ENCODE measurements around the gene SYNPO2L. TPM values are rescaled to one million over a fixed set of nuclear protein-coding genes. Genes with fewer than 3 reads are reported as not detected.

The SYNPO2L gene
- total RNA-seq, result not detected in 2 replicates

GRCh38 chr10:73655990-73656298 lies at the start of gene SYNPO2L:
Gene SYNPO2L (minus strand): TSS chr10:73656029. CDS start chr10:73655922, 107 bp downstream.

GRCh38 chr10:73697675-73698159 lies 41.9 kb upstream of the SYNPO2L start, which contains the start of gene AGAP5:
Gene AGAP5 (minus strand): TSS chr10:73698109. CDS start chr10:73697755, 354 bp downstream.

GRCh38 chr10:73641328-73642060 lies 14.3 kb downstream of the SYNPO2L start, which contains the start of gene MYOZ1:
Gene MYOZ1 (minus strand): TSS chr10:73641474. CDS start chr10:73640017, 1,457 bp downstream.

Other genes starting within 250 kb of the SYNPO2L start
- gene ANXA7, start 242.0 kb downstream of the SYNPO2L start, total RNA-seq, result 96.0 and 103 TPM in 2 replicates
- gene MSS51, start 222.5 kb downstream of the SYNPO2L start, total RNA-seq, result 0.68 and 1.4 TPM in 2 replicates
- gene PPP3CB, start 160.0 kb downstream of the SYNPO2L start, total RNA-seq, result 20.5 and 35.8 TPM in 2 replicates
- gene USP54, start 64.7 kb downstream of the SYNPO2L start, total RNA-seq, result 14.0 and 30.5 TPM in 2 replicates
- not detected in 2 replicates for gene MYOZ1, start 14.6 kb downstream of the SYNPO2L start, total RNA-seq
- gene AGAP5, start 42.1 kb upstream of the SYNPO2L start, total RNA-seq, result 1.7 and 3.7 TPM in 2 replicates
- gene SEC24C, start 88.3 kb upstream of the SYNPO2L start, total RNA-seq, result 83.7 and 85.5 TPM in 2 replicates
- gene CHCHD1, start 126.0 kb upstream of the SYNPO2L start, total RNA-seq, result 15.7 and 17.8 TPM in 2 replicates
- 41.7 and 65.3 TPM in 2 replicates for gene ZSWIM8, start 129.6 kb upstream of the SYNPO2L start, total RNA-seq
- gene NDST2, start 155.6 kb upstream of the SYNPO2L start, total RNA-seq, result 9.2 and 12.7 TPM in 2 replicates
- gene CAMK2G, start 218.5 kb upstream of the SYNPO2L start, total RNA-seq, result 14.7 and 20.6 TPM in 2 replicates

All from nasal cavity respiratory epithelium epithelial cell of viscerocranial mucosa (primary cell).